GM20000 (cell line): ENCODE results near the gene RNF26.
A peak's percentile ranks its signal among the peaks of the same experiment; 100 is the strongest.

Experiments used
- DNase-seq: peaks from one replicate; pipeline ENCODE4 v3.0.0; 2012; ENCODE audit warnings: low spot score
- TF ChIP-seq, protein P1 (sequence below): IDR thresholded peaks from 2 replicates; pipeline ENCODE4 v1.5.1; 2012; ENCODE audit warnings: mild to moderate bottlenecking, control low read depth; ENCODE audit errors: extremely low read depth, missing control alignments

The RNF26 gene

DNA sequence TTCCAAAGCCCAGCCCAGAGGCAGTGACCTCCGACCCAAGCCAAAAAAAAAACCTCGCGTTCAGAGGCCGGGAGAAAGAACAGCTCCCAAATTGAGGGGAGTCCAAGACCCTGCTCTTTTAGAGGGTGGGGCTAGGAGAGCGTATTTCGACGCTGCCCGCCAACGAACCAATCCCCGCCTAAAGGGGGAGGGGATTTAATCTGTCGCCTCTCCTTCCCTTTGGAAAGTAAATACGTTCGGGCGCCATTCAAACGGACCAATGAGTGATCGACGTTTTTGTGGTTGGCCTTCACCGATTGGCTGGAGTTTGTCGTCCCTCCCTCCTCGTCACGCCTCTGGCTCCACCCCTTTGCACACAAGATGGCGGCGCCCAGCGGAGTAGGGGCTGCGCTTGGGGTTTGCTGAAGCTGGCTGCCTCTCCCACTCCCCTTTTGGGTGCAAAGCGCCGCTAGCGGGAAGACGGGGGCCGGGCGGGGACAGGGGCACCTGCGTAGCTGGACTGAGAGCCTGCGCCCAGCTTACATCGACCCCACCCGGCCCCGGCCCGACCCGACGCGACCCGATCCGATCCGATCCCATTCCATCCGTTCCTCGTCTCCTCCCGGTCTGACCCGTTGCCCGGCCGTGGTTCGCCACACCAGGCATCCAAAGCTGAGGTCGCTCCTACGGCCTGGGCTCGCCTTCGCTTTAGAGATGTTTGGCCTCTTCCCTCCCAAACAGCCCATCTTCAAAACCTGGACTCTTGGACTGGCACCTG is at the start of gene RNF26:
Gene RNF26, plus strand, starts transcription at position 354 of the 757 bp plus-strand sequence. CDS start 596 bp downstream, outside the sequence.
- TF ChIP-seq, protein P1, sequence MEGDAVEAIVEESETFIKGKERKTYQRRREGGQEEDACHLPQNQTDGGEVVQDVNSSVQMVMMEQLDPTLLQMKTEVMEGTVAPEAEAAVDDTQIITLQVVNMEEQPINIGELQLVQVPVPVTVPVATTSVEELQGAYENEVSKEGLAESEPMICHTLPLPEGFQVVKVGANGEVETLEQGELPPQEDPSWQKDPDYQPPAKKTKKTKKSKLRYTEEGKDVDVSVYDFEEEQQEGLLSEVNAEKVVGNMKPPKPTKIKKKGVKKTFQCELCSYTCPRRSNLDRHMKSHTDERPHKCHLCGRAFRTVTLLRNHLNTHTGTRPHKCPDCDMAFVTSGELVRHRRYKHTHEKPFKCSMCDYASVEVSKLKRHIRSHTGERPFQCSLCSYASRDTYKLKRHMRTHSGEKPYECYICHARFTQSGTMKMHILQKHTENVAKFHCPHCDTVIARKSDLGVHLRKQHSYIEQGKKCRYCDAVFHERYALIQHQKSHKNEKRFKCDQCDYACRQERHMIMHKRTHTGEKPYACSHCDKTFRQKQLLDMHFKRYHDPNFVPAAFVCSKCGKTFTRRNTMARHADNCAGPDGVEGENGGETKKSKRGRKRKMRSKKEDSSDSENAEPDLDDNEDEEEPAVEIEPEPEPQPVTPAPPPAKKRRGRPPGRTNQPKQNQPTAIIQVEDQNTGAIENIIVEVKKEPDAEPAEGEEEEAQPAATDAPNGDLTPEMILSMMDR: no peak
- peak; percentile 98 for DNase-seq

DNA sequence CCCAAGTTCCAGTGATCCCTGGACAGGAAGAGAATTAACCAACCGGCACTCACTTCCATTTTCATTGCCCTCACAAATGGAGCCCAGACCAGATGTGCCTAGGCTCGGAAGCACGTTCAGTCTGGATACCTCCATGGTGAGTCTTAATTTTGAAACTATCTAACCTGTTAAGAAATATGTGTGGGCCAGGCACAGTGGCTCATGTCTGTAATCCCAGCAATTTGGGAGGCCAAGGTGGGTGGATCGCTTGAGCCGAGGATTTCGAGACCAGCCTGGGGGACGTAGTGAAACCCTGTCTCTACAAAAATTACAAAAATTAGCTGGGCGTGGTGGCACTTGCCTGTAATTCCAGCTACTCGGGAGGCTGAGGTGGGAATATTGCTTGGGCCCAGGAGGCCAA is 48.9 kb upstream of the RNF26 start:
- DNase-seq: no peak
- TF ChIP-seq, protein P1: no peak

- TF ChIP-seq, protein P1: no peak
- no peak for DNase-seq
Measured at GRCh38 chr11:119288219-119288618, 46.1 kb upstream of the RNF26 start.

DNA sequence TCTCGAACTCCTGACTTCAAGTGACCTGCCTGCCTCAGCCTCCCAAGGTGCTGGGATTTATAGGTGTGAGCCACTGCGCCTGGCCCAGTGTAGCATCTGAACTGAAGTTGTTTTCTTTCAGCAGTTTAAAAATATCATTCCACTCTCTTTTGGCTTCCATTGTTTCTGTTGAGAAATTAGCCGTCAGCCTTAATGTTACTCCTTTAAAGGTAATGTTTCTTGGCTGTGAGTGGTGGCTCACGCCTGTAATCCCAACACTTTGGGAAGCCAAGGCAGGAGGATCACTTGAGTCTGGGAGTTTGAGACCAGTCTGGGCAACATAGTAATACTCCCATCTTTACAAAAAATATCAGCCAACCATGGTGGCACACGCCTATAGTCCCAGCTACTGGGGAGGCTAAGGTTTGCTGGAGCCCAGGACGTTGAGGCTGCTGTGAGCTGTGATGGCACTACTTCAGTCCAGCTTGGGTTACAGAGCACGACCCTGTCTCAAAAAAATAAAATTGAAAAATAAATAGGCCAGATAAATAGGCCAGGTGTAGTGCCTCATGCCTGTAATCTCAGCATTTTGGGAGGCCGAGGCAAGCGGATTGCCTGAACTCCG is 43.3 kb upstream of the RNF26 start:
- TF ChIP-seq, protein P1: no peak
- DNase-seq: no peak

GRCh38 chr11:119293461-119293860 is 40.9 kb upstream of the RNF26 start:
- DNase-seq: no peak
- TF ChIP-seq, protein P1: no peak

DNA sequence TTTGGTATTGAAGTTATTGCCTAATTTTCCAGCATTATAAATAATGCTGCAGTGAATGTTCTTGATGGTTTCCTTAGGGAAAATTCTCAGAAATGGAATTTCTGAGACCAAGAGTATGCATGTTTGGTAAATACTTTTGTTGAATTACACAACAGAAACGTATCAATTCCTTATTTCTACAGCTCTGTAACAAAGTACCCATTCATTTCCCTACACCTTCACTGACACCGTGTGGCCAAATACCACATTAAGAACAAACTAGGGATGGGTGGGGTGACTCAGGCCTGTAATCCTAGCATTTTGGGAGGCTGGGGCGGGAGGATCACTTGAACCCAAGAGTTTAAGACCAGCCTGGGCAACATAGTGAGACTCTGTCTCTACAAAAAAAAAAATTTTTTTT is 39.1 kb upstream of the RNF26 start:
- TF ChIP-seq, protein P1: no peak
- no peak for DNase-seq

DNA sequence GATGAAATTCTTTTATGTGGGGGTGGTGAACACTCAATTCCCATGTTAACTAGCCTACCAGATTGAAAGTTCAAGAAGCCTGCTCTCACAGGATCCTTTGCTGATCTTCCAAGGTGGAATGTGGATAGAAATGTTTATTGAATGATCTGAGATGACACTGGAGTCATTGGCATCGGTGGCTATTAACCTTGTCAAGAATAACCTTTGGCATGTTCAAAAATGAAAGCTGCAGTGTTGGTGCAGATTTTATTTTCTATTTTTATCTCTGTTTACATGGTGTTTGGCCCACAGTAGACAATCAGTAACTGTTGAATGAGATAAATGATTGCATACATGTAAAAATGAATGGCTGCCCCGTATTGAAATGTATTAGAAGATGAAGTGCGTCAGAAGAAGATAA is 36.4 kb upstream of the RNF26 start:
- TF ChIP-seq, protein P1: no peak
- no peak for DNase-seq
